Kidney epithelial cell (primary cell): Measurements from ENCODE around the gene ERC2. TPM values are rescaled to one million over a fixed set of nuclear protein-coding genes. Genes with fewer than 3 reads are reported as not detected.

Experiments
- DNase-seq: peaks from one replicate; pipeline ENCODE4 v3.0.0-alpha.2; 2010; ENCODE audit warnings: low read depth
- H3K27me3 ChIP-seq: 2 replicates; pipeline ENCODE4 v1.6.0; 2011; ENCODE audit warnings: low read length; ENCODE audit not compliant: control insufficient read depth, insufficient read depth
- H3K36me3 ChIP-seq: 2 replicates; pipeline ENCODE4 v1.5.1; 2011; ENCODE audit warnings: low read length; ENCODE audit not compliant: control insufficient read depth, insufficient read depth
- H3K4me3 ChIP-seq: 2 replicates; pipeline ENCODE4 v1.5.1; 2011; ENCODE audit warnings: low read depth, mild to moderate bottlenecking, control low read depth, low read length
- total RNA-seq: library from RNA; depleted of rRNA; stranded (reverse); fragments of >200 nt; gene quantifications from 2 replicates; pipeline ENCODE4 v1.2.3, GENCODE V29; 2015
- TF ChIP-seq, protein P1 (sequence below): IDR thresholded peaks from 2 replicates; pipeline ENCODE4 v1.5.1; 2011; ENCODE audit warnings: mild to moderate bottlenecking, moderate library complexity, low read length, control low read depth, inconsistent platforms; ENCODE audit not compliant: insufficient read depth, poor library complexity, severe bottlenecking

Gene ERC2
- total RNA-seq, 1 donor from 2014 or later, result 17.0 TPM

DNA sequence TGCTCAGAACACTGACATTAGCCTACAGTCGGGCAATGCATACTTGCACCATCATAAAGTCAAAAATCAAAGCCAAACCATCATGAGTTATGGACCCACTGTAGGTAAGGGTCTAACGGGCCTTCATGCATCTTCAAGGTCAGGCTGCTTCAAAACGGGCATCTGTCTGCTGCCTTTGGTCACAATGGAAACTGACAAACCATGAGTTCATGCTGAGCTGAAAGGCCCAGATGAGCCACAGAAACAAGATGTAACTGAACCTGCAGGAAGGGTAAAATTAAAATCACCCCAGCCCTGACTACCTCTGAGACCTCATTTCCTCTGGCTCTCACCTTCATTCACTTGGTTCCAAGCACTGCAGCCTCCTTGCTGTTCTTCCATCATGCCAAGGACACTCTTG lies 143.8 kb downstream of the ERC2 start:
- no peaks in the 10 kb centered on the region for H3K27me3 ChIP-seq
- H3K36me3 ChIP-seq, result no peaks in the 10 kb centered on the region
- no peak for DNase-seq
- H3K4me3 ChIP-seq, result no peak overlapping the region
- TF ChIP-seq, protein P1, sequence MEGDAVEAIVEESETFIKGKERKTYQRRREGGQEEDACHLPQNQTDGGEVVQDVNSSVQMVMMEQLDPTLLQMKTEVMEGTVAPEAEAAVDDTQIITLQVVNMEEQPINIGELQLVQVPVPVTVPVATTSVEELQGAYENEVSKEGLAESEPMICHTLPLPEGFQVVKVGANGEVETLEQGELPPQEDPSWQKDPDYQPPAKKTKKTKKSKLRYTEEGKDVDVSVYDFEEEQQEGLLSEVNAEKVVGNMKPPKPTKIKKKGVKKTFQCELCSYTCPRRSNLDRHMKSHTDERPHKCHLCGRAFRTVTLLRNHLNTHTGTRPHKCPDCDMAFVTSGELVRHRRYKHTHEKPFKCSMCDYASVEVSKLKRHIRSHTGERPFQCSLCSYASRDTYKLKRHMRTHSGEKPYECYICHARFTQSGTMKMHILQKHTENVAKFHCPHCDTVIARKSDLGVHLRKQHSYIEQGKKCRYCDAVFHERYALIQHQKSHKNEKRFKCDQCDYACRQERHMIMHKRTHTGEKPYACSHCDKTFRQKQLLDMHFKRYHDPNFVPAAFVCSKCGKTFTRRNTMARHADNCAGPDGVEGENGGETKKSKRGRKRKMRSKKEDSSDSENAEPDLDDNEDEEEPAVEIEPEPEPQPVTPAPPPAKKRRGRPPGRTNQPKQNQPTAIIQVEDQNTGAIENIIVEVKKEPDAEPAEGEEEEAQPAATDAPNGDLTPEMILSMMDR, result no peak

DNA sequence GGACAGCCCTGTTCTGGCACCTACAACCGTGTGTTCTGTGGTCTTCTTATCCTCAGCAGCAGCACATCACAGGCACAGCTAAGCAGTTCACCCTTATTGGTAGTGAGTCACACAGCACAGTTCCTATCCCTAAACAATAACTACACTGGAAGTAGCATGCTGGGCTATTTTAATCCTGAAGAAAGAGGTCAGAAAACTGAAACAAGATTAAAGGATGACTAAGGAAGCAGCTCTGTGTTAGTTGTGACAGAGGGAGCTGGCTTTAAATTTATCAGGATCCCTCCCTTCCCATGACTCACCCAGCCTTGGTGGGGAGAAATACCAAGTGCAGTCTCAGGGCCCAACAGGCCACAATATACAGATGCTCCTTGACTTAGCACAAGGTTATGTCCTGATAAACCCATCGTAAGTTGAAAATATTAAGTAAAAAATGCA lies 144.3 kb downstream of the ERC2 start:
- peak; percentile 67 for DNase-seq
- TF ChIP-seq, protein P1, result no peak

DNA sequence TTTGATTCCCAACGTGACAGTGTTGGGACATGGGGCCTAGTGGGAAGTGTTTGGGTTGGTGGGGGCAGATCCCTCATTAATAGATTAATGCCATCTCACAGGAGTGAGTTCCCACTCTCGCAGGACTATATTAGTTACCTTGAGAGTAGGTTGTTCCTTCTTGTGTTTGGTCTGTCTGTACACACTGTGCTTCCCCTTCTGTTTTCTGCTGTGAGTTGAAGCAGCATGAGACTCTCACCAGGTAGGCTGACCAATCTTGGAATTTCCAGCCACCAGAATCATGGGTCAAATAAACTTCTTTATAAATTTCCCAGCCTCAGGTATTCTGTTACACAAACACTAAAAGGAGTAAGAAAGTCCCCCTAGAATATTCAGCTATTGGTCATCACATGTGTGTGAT lies 145.4 kb downstream of the ERC2 start:
- TF ChIP-seq, protein P1, result no peak
- no peak for DNase-seq
- no peaks in the 10 kb centered on the region for H3K36me3 ChIP-seq

More for the DNA sequence above, 144.3 kb downstream of the ERC2 start:
- Histone ChIP-seq H3K27me3 (no peaks in the 10 kb centered on the region), H3K36me3 (no peaks in the 10 kb centered on the region), H3K4me3 (no peak overlapping the region)

GRCh38 chr3:56321892-56322291 lies 146.4 kb downstream of the ERC2 start:
- H3K27me3 ChIP-seq, result no peaks in the 10 kb centered on the region
- no peaks in the 10 kb centered on the region for H3K36me3 ChIP-seq
- no peak overlapping the region for H3K4me3 ChIP-seq
- TF ChIP-seq, protein P1, result no peak
- DNase-seq, result no peak

More for the DNA sequence above, 145.4 kb downstream of the ERC2 start:
- H3K27me3 ChIP-seq, result no peaks in the 10 kb centered on the region
- H3K4me3 ChIP-seq, result no peak overlapping the region

GRCh38 chr3:56321383-56321782 lies 146.9 kb downstream of the ERC2 start:
- Histone ChIP-seq H3K27me3 (no peaks in the 10 kb centered on the region), H3K36me3 (no peaks in the 10 kb centered on the region), H3K4me3 (no peak overlapping the region)
- TF ChIP-seq, protein P1, result no peak
- no peak for DNase-seq

- Histone ChIP-seq H3K36me3 (no peaks in the 10 kb centered on the region), H3K4me3 (no peak overlapping the region), H3K27me3 (no peaks in the 10 kb centered on the region)
- TF ChIP-seq, protein P1, result no peak
- no peak for DNase-seq
These were observed 147.4 kb downstream of the ERC2 start for GRCh38 chr3:56320883-56321282.
